Cardiac atrium fibroblast (primary cell): Measurements from ENCODE around the gene SLC35A1. TPM values are rescaled to one million over a fixed set of nuclear protein-coding genes. Genes with fewer than 3 reads are reported as not detected.

Source experiments
- total RNA-seq: library from RNA; depleted of rRNA; stranded (reverse); fragments of >200 nt; gene quantifications from 2 replicates; pipeline ENCODE4 v1.2.3, GENCODE V29; 2015

SLC35A1 gene, protein sequence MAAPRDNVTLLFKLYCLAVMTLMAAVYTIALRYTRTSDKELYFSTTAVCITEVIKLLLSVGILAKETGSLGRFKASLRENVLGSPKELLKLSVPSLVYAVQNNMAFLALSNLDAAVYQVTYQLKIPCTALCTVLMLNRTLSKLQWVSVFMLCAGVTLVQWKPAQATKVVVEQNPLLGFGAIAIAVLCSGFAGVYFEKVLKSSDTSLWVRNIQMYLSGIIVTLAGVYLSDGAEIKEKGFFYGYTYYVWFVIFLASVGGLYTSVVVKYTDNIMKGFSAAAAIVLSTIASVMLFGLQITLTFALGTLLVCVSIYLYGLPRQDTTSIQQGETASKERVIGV
- total RNA-seq = 10.0 and 10.8 TPM in 2 replicates

DNA sequence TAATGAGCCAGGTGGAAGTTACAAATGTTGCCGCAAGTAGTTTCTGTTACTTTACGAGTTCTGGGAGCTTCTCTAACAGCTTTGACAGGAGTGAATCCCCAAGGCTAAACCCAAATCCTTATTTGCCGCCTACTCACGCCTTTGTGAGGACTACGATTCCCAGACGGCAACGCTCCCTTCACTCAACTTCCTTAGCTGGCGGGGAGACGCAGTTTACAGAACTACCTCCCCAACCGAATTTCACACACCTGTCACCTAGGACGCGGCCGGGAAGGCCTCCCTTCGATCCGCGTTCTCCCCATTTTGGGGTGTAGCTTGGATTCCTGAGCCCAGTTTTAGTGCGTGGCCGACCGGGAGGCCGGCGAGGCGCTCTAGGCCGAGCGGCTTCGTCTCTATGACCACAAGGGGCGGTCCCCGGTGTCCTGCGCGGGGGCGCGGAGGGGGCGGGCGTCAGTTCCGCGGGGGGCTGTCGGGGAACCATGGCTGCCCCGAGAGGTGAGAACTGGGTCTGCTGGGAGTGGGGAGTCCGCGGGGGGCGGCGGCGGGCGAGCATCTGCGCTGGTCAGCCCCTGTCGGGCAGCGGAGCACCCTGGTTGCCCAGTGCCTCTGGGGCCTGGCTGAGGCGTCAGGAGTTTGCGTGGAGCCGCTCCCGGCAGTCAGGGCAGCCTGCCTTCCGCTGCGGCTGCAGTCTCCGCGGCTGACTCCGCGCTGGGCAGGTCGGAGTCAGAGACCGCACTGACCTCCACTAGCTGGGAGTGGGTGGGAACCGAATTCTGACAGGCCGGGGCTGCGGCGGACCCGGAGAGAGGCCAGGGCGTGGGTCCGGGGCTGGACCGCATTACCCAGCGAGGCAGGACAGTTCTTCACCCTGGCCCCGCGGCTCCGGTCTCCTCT is at the start of gene SLC35A1:
TSS of gene SLC35A1 (plus strand) at position 450 of the 894 bp plus-strand sequence. CDS start at position 480, 30 bp downstream.

Other genes with a start within 250 kb of the SLC35A1 start
- 2.5 and 4.1 TPM in 2 replicates for gene SMIM8, start 150.4 kb upstream of the SLC35A1 start, total RNA-seq
- not detected in 2 replicates for gene GJB7, start 143.7 kb upstream of the SLC35A1 start, total RNA-seq
- gene C6orf163, start 128.2 kb upstream of the SLC35A1 start, total RNA-seq = 0.16 and 0.18 TPM in 2 replicates
- not detected in 2 replicates for gene CFAP206, start 65.0 kb upstream of the SLC35A1 start, total RNA-seq
- gene RARS2, start 117.0 kb downstream of the SLC35A1 start, total RNA-seq = 33.9 and 49.5 TPM in 2 replicates
- 13.9 and 19.9 TPM in 2 replicates for gene ORC3, start 117.2 kb downstream of the SLC35A1 start, total RNA-seq
- 7.9 and 16.2 TPM in 2 replicates for gene AKIRIN2, start 229.3 kb downstream of the SLC35A1 start, total RNA-seq